Measurements from ENCODE around the gene SPAG6.

SPAG6 gene

DNA sequence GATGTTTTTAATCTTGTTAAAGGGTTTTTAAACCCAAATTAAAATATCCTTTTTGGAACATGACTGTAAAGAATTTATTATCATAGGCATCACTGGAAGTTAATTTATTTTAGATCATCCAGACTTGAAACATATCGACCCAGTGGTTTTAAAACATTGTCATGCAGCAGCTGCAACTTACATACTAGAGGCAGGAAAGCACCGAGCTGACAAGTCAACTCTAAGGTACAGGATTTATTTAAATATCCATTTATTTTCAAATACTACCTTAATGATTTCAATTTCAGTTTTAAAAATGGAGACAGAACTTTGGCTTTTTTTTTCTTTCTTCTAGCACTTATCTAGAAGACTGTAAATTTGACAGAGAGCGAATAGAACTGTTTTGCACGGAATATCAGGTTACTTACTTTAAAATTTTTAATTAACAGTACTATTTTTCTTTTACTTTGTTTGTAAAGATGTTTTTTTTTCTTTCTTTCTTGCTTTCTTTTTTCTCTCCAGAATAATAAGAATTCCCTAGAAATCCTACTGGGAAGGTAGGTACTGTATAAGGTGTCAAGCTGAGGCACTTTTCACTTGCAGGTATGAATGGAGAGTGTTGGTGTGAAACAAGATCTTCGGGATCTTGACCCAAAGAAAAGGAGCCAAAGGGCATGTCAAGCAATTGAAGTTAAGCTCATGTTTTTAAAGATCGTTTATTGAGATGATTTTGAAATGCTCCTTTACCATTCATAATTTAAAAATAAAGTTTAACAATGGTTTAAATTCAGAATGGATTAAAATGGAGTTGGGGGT is 27.3 kb upstream of the SPAG6 start:
- peaks cover 5% of the 10 kb centered on the region for H3K27me3 ChIP-seq (ENCODE audit: insufficient read depth, poor library complexity, severe bottlenecking)
- H3K27ac ChIP-seq (replicated peaks): no peak overlapping the region
- TF ChIP-seq, protein P1, sequence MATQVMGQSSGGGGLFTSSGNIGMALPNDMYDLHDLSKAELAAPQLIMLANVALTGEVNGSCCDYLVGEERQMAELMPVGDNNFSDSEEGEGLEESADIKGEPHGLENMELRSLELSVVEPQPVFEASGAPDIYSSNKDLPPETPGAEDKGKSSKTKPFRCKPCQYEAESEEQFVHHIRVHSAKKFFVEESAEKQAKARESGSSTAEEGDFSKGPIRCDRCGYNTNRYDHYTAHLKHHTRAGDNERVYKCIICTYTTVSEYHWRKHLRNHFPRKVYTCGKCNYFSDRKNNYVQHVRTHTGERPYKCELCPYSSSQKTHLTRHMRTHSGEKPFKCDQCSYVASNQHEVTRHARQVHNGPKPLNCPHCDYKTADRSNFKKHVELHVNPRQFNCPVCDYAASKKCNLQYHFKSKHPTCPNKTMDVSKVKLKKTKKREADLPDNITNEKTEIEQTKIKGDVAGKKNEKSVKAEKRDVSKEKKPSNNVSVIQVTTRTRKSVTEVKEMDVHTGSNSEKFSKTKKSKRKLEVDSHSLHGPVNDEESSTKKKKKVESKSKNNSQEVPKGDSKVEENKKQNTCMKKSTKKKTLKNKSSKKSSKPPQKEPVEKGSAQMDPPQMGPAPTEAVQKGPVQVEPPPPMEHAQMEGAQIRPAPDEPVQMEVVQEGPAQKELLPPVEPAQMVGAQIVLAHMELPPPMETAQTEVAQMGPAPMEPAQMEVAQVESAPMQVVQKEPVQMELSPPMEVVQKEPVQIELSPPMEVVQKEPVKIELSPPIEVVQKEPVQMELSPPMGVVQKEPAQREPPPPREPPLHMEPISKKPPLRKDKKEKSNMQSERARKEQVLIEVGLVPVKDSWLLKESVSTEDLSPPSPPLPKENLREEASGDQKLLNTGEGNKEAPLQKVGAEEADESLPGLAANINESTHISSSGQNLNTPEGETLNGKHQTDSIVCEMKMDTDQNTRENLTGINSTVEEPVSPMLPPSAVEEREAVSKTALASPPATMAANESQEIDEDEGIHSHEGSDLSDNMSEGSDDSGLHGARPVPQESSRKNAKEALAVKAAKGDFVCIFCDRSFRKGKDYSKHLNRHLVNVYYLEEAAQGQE (IDR thresholded peaks at IDR 0.05; ENCODE audit: insufficient replicate concordance, low read depth): no peak
- TF ChIP-seq, protein P2, sequence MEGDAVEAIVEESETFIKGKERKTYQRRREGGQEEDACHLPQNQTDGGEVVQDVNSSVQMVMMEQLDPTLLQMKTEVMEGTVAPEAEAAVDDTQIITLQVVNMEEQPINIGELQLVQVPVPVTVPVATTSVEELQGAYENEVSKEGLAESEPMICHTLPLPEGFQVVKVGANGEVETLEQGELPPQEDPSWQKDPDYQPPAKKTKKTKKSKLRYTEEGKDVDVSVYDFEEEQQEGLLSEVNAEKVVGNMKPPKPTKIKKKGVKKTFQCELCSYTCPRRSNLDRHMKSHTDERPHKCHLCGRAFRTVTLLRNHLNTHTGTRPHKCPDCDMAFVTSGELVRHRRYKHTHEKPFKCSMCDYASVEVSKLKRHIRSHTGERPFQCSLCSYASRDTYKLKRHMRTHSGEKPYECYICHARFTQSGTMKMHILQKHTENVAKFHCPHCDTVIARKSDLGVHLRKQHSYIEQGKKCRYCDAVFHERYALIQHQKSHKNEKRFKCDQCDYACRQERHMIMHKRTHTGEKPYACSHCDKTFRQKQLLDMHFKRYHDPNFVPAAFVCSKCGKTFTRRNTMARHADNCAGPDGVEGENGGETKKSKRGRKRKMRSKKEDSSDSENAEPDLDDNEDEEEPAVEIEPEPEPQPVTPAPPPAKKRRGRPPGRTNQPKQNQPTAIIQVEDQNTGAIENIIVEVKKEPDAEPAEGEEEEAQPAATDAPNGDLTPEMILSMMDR (IDR thresholded peaks at IDR 0.05; ENCODE audit: insufficient read depth, low read length): no peak
- TF ChIP-seq POLR2AphosphoS5 (IDR thresholded peaks at IDR 0.05; ENCODE audit: low read depth): no peak
- TF ChIP-seq GABPA (IDR thresholded peaks at IDR 0.05; ENCODE audit: low read depth): no peak
- no peak for TF ChIP-seq SPI1 (IDR thresholded peaks at IDR 0.05; ENCODE audit: borderline replicate concordance, low read depth)
- no peak for DNase-seq (ENCODE audit: low read depth in 1 of 2, low spot score in 1 of 2)
- no peak overlapping the region for H3K4me3 ChIP-seq (replicated peaks; ENCODE audit: insufficient read depth, low read length)

- Histone ChIP-seq H3K27me3 (ENCODE audit: insufficient read depth, poor library complexity, severe bottlenecking) (peaks cover 5% of the 10 kb centered on the region), H3K27ac (replicated peaks) (no peak overlapping the region), H3K4me3 (replicated peaks; ENCODE audit: insufficient read depth, low read length) (no peak overlapping the region)
- DNase-seq (ENCODE audit: low read depth in 1 of 2, low spot score in 1 of 2): no peak
- TF ChIP-seq, protein P1 (IDR thresholded peaks at IDR 0.05; ENCODE audit: insufficient replicate concordance, low read depth): no peak
- TF ChIP-seq GABPA (IDR thresholded peaks at IDR 0.05; ENCODE audit: low read depth): no peak
- TF ChIP-seq, protein P2 (IDR thresholded peaks at IDR 0.05; ENCODE audit: insufficient read depth, low read length): no peak
- TF ChIP-seq SPI1 (IDR thresholded peaks at IDR 0.05; ENCODE audit: borderline replicate concordance, low read depth): no peak
- no peak for TF ChIP-seq POLR2AphosphoS5 (IDR thresholded peaks at IDR 0.05; ENCODE audit: low read depth)
Observed at GRCh38 chr10:22318772-22319171, 26.5 kb upstream of the SPAG6 start.

GRCh38 chr10:22319547-22319979 is 25.7 kb upstream of the SPAG6 start:
- Histone ChIP-seq H3K27me3 (ENCODE audit: insufficient read depth, poor library complexity, severe bottlenecking) (peaks cover 5% of the 10 kb centered on the region), H3K27ac (replicated peaks) (no peak overlapping the region), H3K4me3 (replicated peaks; ENCODE audit: insufficient read depth, low read length) (no peak overlapping the region)
- DNase-seq (ENCODE audit: low read depth in 1 of 2, low spot score in 1 of 2): no peak
- TF ChIP-seq POLR2AphosphoS5 (IDR thresholded peaks at IDR 0.05; ENCODE audit: low read depth) (no peak), GABPA (IDR thresholded peaks at IDR 0.05; ENCODE audit: low read depth) (no peak), SPI1 (IDR thresholded peaks at IDR 0.05; ENCODE audit: borderline replicate concordance, low read depth) (no peak)
- TF ChIP-seq, protein P1 (IDR thresholded peaks at IDR 0.05; ENCODE audit: insufficient replicate concordance, low read depth): no peak
- TF ChIP-seq, protein P2 (IDR thresholded peaks at IDR 0.05; ENCODE audit: insufficient read depth, low read length): no peak

Measured in HL-60 (cell line).